Endothelial cell of umbilical vein (primary cell): ENCODE measurements around the gene SLC22A3. TPM values are rescaled to one million over a fixed set of nuclear protein-coding genes. Genes with fewer than 3 reads are reported as not detected.

Experiments
- BruUV-seq: library from RNA; stranded (reverse); fragments of 400-500 nt; replicated peaks from 2 replicates; lab custom pipeline; 2021; lab: Mats Ljungman, UMichigan
- CTCF ChIA-PET: fragments of 300-600, 350-600 bp; sonication (Branson Sonifier 250); formaldehyde crosslinking; loops from one replicate; lab custom pipeline; 2021; ENCODE audit warnings: antibody characterized with exemption, inconsistent platforms; lab: Charles Lee
- POLR2A ChIA-PET: fragments of 300-600, 350-600 bp; sonication (Branson Sonifier 250); formaldehyde crosslinking; loops from one replicate; lab custom pipeline; 2021; ENCODE audit warnings: antibody characterized with exemption, inconsistent platforms; lab: Charles Lee
- DNase-seq: peaks from one replicate; pipeline ENCODE4 v3.0.0-alpha.2; 2011; ENCODE audit warnings: low read depth, low spot score
- FAIRE-seq: peaks from 2 replicates; lab custom pipeline; 2011; peaks lifted over from hg19 to GRCh38; lab: Jason Lieb, UNC
- H2AFZ ChIP-seq: 2 replicates; pipeline ENCODE4 v1.6.0; 2012; ENCODE audit warnings: low read depth, low read length, control low read depth, inconsistent platforms
- H3K27ac ChIP-seq: 2 replicates; pipeline ENCODE4 v1.5.1; 2011; ENCODE audit warnings: low read depth, mild to moderate bottlenecking, control low read depth, low read length, moderate library complexity; ENCODE audit not compliant: insufficient read depth
- H3K27me3 ChIP-seq, 2 experiments: 2 replicates each; pipeline versions ENCODE4 v1.6.0 to v1.6.1; 2011; ENCODE audit warnings: low read length in 2 of 2, mixed read lengths in 1 of 2; ENCODE audit not compliant: control insufficient read depth in 2 of 2, insufficient read depth in 2 of 2
- H3K36me3 ChIP-seq, 2 experiments: 2 replicates in 1 of 2; 3 replicates in 1 of 2; pipeline ENCODE4 v1.5.1; 2011; ENCODE audit warnings: low read length in 2 of 2, mild to moderate bottlenecking in 1 of 2, moderate library complexity in 1 of 2; ENCODE audit not compliant: control insufficient read depth in 2 of 2, insufficient read depth in 2 of 2; ENCODE audit errors: extremely low read depth in 1 of 2
- H3K4me1 ChIP-seq: 3 replicates; pipeline ENCODE4 v1.5.1; 2011; ENCODE audit warnings: mild to moderate bottlenecking, low read length; ENCODE audit not compliant: control insufficient read depth, insufficient read depth; ENCODE audit errors: extremely low read depth
- H3K4me2 ChIP-seq: 2 replicates; pipeline ENCODE4 v1.6.1; 2011; ENCODE audit warnings: low read length, control low read depth, mixed read lengths; ENCODE audit not compliant: insufficient read depth
- H3K4me3 ChIP-seq, 3 experiments: fragments of 200-600 bp in 1 of 3; sonication (generic), shearing (Covaris generic) in 1 of 3; replicated peaks in 1 of 3; 2 replicates each; pipeline ENCODE4 v1.5.1; 2011 to 2016; ENCODE audit warnings: control low read depth in 3 of 3, low read length in 3 of 3, mild to moderate bottlenecking in 2 of 3, inconsistent platforms in 1 of 3, low read depth in 1 of 3, moderate library complexity in 1 of 3; ENCODE audit not compliant: insufficient read depth in 1 of 3
- H3K79me2 ChIP-seq: 2 replicates; pipeline ENCODE4 v1.6.0; 2012; ENCODE audit warnings: low read length, inconsistent platforms; ENCODE audit not compliant: control insufficient read depth, insufficient read depth
- H3K9ac ChIP-seq: replicated peaks from 2 replicates; pipeline ENCODE3; 2011; ENCODE audit warnings: low read length, control low read depth; ENCODE audit not compliant: insufficient read depth; ENCODE audit errors: extremely low read depth
- H3K9me1 ChIP-seq: replicated peaks from 3 replicates; pipeline ENCODE4 v1.6.0; 2011; ENCODE audit warnings: mild to moderate bottlenecking, low read length; ENCODE audit not compliant: control insufficient read depth, insufficient read depth; ENCODE audit errors: extremely low read depth
- H3K9me3 ChIP-seq: replicated peaks from 2 replicates; pipeline ENCODE4 v1.5.1; 2012; ENCODE audit warnings: low read length, inconsistent platforms; ENCODE audit not compliant: control insufficient read depth, insufficient read depth
- H4K20me1 ChIP-seq: replicated peaks from 2 replicates; pipeline ENCODE3; 2011; ENCODE audit warnings: mild to moderate bottlenecking, low read length; ENCODE audit not compliant: control insufficient read depth, insufficient read depth; ENCODE audit errors: extremely low read depth
- CTCF ChIP-seq, 2 donors: IDR thresholded peaks; 1 replicate in 1 of 2; 2 replicates in 1 of 2; pipeline ENCODE4 v1.5.1; 2011; ENCODE audit warnings: low read length in 2 of 2, mild to moderate bottlenecking in 2 of 2, moderate library complexity in 2 of 2, control low read depth in 1 of 2, inconsistent platforms in 1 of 2, low read depth in 1 of 2; ENCODE audit not compliant: insufficient read depth in 1 of 2; ENCODE audit errors: extremely low read depth in 1 of 2
- EZH2 ChIP-seq: IDR thresholded peaks from 2 replicates; pipeline ENCODE4 v1.6.1; 2012; ENCODE audit warnings: borderline replicate concordance, low read depth, mild to moderate bottlenecking, moderate library complexity, low read length, inconsistent platforms; ENCODE audit not compliant: severe bottlenecking
- FOS ChIP-seq: IDR thresholded peaks from 2 replicates; pipeline ENCODE4 v1.6.1; 2011; ENCODE audit warnings: mild to moderate bottlenecking, low read length, moderate library complexity, borderline replicate concordance; ENCODE audit not compliant: insufficient read depth
- GATA2 ChIP-seq: IDR thresholded peaks from 2 replicates; pipeline ENCODE4 v1.7.0; 2011; ENCODE audit warnings: low read depth, mild to moderate bottlenecking, moderate library complexity, mixed read lengths, low read length; ENCODE audit not compliant: insufficient read length, insufficient read depth
- JUN ChIP-seq: IDR thresholded peaks from 2 replicates; pipeline ENCODE4 v1.6.1; 2011; ENCODE audit warnings: borderline replicate concordance, low read depth; ENCODE audit not compliant: insufficient read length, insufficient read depth
- MAX ChIP-seq: IDR thresholded peaks from 2 replicates; pipeline ENCODE4 v1.6.1; 2011; ENCODE audit not compliant: insufficient read depth, insufficient read length
- MYC ChIP-seq: IDR thresholded peaks from one replicate; pipeline ENCODE4 v1.6.1; 2011; ENCODE audit warnings: mild to moderate bottlenecking, low read depth, low read length
- POLR2A ChIP-seq: IDR thresholded peaks from 2 replicates; pipeline ENCODE4 v1.6.1; 2012; ENCODE audit warnings: low read depth, mild to moderate bottlenecking, control low read depth, low read length
- POLR2AphosphoS5 ChIP-seq: IDR thresholded peaks from 2 replicates; pipeline ENCODE4 v1.6.1; 2012; ENCODE audit warnings: low read depth, mild to moderate bottlenecking, control low read depth, low read length, moderate library complexity; ENCODE audit not compliant: insufficient read depth
- dilution Hi-C: fragments of 300-500 bp; cut with MboI; formaldehyde crosslinking; loops from one replicate; pipeline ENCODE4 v1.15.0; 2019; ENCODE audit warnings: low sequenced_read_pairs; ENCODE audit not compliant: extremely low pct_ligation_motif_present
- intact Hi-C: fragments of 100-400 bp; cut with micrococcal nuclease; formaldehyde crosslinking; loops from one replicate; pipeline ENCODE4 v1.10.0; 2022
- polyA plus RNA-seq, 4 experiments: library from polyadenylated mRNA; depleted of rRNA in 3 of 4; stranded (reverse) in 3 of 4; unstranded in 1 of 4; fragments of >200 nt; gene quantifications; 2 replicates each; pipeline versions ENCODE4 v1.2.1 to v1.2.3, GENCODE V29; 2011 to 2012; ENCODE audit warnings: missing spikeins in 1 of 4
- total RNA-seq: library from RNA; stranded (reverse); gene quantifications from 2 replicates; pipeline ENCODE4 v1.2.3, GENCODE V29; 2021

Gene SLC22A3
- total and polyA plus RNA-seq, 2 donors (not counting 3 experiments of a cell fraction or from before 2014, with no cell fraction given): not detected

GRCh38 chr6:160457823-160458222, 109.6 kb downstream of the SLC22A3 start:
- Histone ChIP-seq H3K4me1 (peaks cover 6% of the 10 kb centered on the region), H4K20me1 (no peaks in the 10 kb centered on the region), H3K36me3 (no peaks in the 10 kb centered on the region), H3K9me3 (no peaks in the 10 kb centered on the region), H3K9ac (no peak overlapping the region), H3K27me3 (no peaks in the 10 kb centered on the region), H2AFZ (no peak overlapping the region), H3K9me1 (no peaks in the 10 kb centered on the region), H3K4me2 (no peak overlapping the region), H3K27ac (no peak overlapping the region), H3K79me2 (no peaks in the 10 kb centered on the region), H3K4me3 (no peak overlapping the region)
- FAIRE-seq (no peak), DNase-seq (no peak)
- no TSS peak for BruUV-seq
- intact Hi-C loops: loop anchor here (5.0 kb wide), 3 partner anchors 666 to 1291 kb away; partner anchors contain the start of genes FNDC1, MRPL18 and SOD2
- TF ChIP-seq MAX (no peak), MYC (no peak), POLR2A (no peak), CTCF (IDR thresholded peaks at IDR 0.05; ENCODE audit: extremely low read depth in 1 of 2, insufficient read depth in 1 of 2, low read depth in 1 of 2, low read length in 2 of 2) (no peak), POLR2AphosphoS5 (no peak), FOS (no peak), JUN (no peak), EZH2 (no peak), GATA2 (no peak)
- dilution Hi-C loops: no loop called here
- ChIA-PET CTCF (interaction anchor here (1.2 kb wide), 1 partner anchor 595 kb away, joined by 5 read pairs; no protein-coding TSS in a partner anchor), POLR2A (no interaction called here)
